Adrenal gland (tissue), 19 donors: ENCODE results near the gene CASP10. TPM values are rescaled to one million over a fixed set of nuclear protein-coding genes. Genes with fewer than 3 reads are reported as not detected.

Experiments
- DNase-seq, 7 donors: peaks; one replicate each; pipeline ENCODE4 v3.0.0-alpha.2; 2019 to 2020
- H3K27ac ChIP-seq, 5 donors: fragments of 200-600 bp; sonication (generic) in 4 of 5; 1 replicate in 3 of 5; 2 replicates in 2 of 5; pipeline versions ENCODE4 v1.5.1 to v1.8.0; 2016 to 2020; ENCODE audit warnings: mild to moderate bottlenecking in 1 of 5
- H3K27me3 ChIP-seq: fragments of 200-600 bp; 2 replicates; pipeline ENCODE4 v1.8.0; 2021
- H3K36me3 ChIP-seq, 2 donors: fragments of 200-600 bp; replicated peaks in 1 of 2; 1 replicate in 1 of 2; 2 replicates in 1 of 2; pipeline versions ENCODE4 v1.5.1 to v1.8.0; 2018 to 2022
- H3K4me1 ChIP-seq, 2 donors: fragments of 200-600 bp; replicated peaks in 1 of 2; 1 replicate in 1 of 2; 2 replicates in 1 of 2; pipeline versions ENCODE4 v1.5.1 to v1.8.0; 2018 to 2021
- H3K4me3 ChIP-seq, 4 donors: fragments of 200-600 bp; sonication (generic) in 3 of 4; one replicate each; pipeline ENCODE4 v1.5.1; 2016 to 2018
- H3K9me3 ChIP-seq, 3 donors: fragments of 200-600 bp; sonication (generic) in 1 of 3; replicated peaks in 1 of 3; 1 replicate in 2 of 3; 2 replicates in 1 of 3; pipeline versions ENCODE4 v1.5.1 to v1.8.0; 2016 to 2021
- POLR2A ChIP-seq, 2 donors: fragments of 450-650 bp; IDR thresholded peaks; one replicate each; pipeline ENCODE4 v1.6.1; 2017; ENCODE audit warnings: antibody characterized with exemption in 2 of 2, mild to moderate bottlenecking in 2 of 2, moderate library complexity in 1 of 2
- WGBS, 4 donors: extraction: QIAGEN DNeasy Blood & Tissue Kit in 2 of 4; methylation state at CpG; one replicate each; pipeline versions ENCODE4 v1.1.5 to v1.1.7; 2013 to 2017; 5-methylcytosine and 5-hydroxymethylcytosine counted together
- intact Hi-C, 2 donors: fragments of 100-400 bp; cut with DNase I; formaldehyde crosslinking; loops; one replicate each; pipeline versions ENCODE4 v1.14.1 to v1.15.0; 2022 to 2023
- long read RNA-seq, 10 donors: library from polyadenylated mRNA in 3 of 10; unstranded in 2 of 10; stranded (forward) in 1 of 10; transcript quantifications; one replicate each; pipeline ENCODE4 v2.0.0 and lab custom pipeline, GENCODE V29; 2021 to 2026
- polyA plus RNA-seq, 3 donors: library from polyadenylated mRNA; stranded (reverse); fragments of 200-250 nt in 2 of 3; fragments of 350-450 nt in 1 of 3; fragmentation: Illumina TruSeq in 1 of 3; extraction: RNeasy Lipid Tissue Mini Kit (QIAGEN cat#74804) in 1 of 3; gene quantifications; one replicate each; pipeline ENCODE4 v1.2.3, GENCODE V29; 2013 to 2014
- total RNA-seq, 9 donors: library from RNA; depleted of rRNA in 4 of 9; stranded (reverse); fragments of >200 nt in 4 of 9; fragments of 120-200 nt in 1 of 9; fragmentation: NEBNext Ultra II Directional in 1 of 9; extraction: Animal tissue kit (Norgen Biotek cat#: 25700) in 1 of 9; gene quantifications; one replicate each; pipeline versions ENCODE4 v1.1.0 to v1.2.4, GENCODE V29; 2013 to 2023
- TF ChIP-seq, protein P1 (sequence below), 6 experiments: fragments of 450-650 bp in 4 of 6; fragments of 200-600 bp in 2 of 6; sonication (generic) in 1 of 6; IDR thresholded peaks; 1 replicate in 5 of 6; 2 replicates in 1 of 6; pipeline versions ENCODE4 v1.5.1 to v1.8.0; 2016 to 2021; ENCODE audit warnings: antibody characterized with exemption in 6 of 6, mild to moderate bottlenecking in 2 of 6, moderate library complexity in 1 of 6
- donor health status: healthy with polysubstance abuse.
- donor health status: Bipolar disorder and iron deficiency.
- donor health status: DM: yes; HTN: yes; CAD: no.
- donor health status: DM: no; HTN: no; CAD: no.
- donor health status: DM: no; HTN: no; CAD: no.
- donor health status: DM: yes; HTN: yes; CAD: no.

Gene CASP10
- 10 to 100 TPM in 1 of 9 donors, 1 to 10 TPM in 8; 3.3 to 12.8 (median 5.4) TPM for total RNA-seq
- polyA plus RNA-seq, result 1 to 10 TPM; 2.5 to 4.7 (median 2.5) TPM
- long read RNA-seq, donor 1, full-length matches to known transcripts, result 1 of 1 reads
- long read RNA-seq, donor 1, partial matches to known transcripts, result 0 of 1 reads
- long read RNA-seq, donor 1, other reads (novel, unspliced or antisense), result 0 of 1 reads
- long read RNA-seq, donor 2, full-length matches to known transcripts, result 1 of 1 reads
- long read RNA-seq, donor 2, partial matches to known transcripts, result 0 of 1 reads
- long read RNA-seq, donor 2, other reads (novel, unspliced or antisense), result 0 of 1 reads
- long read RNA-seq, donor 3, partial matches to known transcripts, result 0 of 1 reads
- long read RNA-seq, donor 3, other reads (novel, unspliced or antisense), result 0 of 1 reads
- long read RNA-seq, donor 4, full-length matches to known transcripts, result 1 of 1 reads
- long read RNA-seq, donor 4, partial matches to known transcripts, result 0 of 1 reads
- long read RNA-seq, donor 4, other reads (novel, unspliced or antisense), result 0 of 1 reads
- long read RNA-seq, donor 5, full-length matches to known transcripts, result 6 of 13 reads
- long read RNA-seq, donor 5, partial matches to known transcripts, result 1 of 13 reads
- long read RNA-seq, donor 5, other reads (novel, unspliced or antisense), result 6 of 13 reads
- long read RNA-seq, donor 6, partial matches to known transcripts, result 1 of 6 reads
- long read RNA-seq, donor 6, other reads (novel, unspliced or antisense), result 4 of 6 reads
- long read RNA-seq, donor 7, result 0 reads
- long read RNA-seq, donor 8, partial matches to known transcripts, result 0 of 2 reads
- long read RNA-seq, donor 8, other reads (novel, unspliced or antisense), result 0 of 2 reads
- long read RNA-seq, donor 9, full-length matches to known transcripts, result 1 of 1 reads
- long read RNA-seq, donor 9, partial matches to known transcripts, result 0 of 1 reads
- long read RNA-seq, donor 9, other reads (novel, unspliced or antisense), result 0 of 1 reads
- long read RNA-seq, donor 10, result 0 reads

DNA sequence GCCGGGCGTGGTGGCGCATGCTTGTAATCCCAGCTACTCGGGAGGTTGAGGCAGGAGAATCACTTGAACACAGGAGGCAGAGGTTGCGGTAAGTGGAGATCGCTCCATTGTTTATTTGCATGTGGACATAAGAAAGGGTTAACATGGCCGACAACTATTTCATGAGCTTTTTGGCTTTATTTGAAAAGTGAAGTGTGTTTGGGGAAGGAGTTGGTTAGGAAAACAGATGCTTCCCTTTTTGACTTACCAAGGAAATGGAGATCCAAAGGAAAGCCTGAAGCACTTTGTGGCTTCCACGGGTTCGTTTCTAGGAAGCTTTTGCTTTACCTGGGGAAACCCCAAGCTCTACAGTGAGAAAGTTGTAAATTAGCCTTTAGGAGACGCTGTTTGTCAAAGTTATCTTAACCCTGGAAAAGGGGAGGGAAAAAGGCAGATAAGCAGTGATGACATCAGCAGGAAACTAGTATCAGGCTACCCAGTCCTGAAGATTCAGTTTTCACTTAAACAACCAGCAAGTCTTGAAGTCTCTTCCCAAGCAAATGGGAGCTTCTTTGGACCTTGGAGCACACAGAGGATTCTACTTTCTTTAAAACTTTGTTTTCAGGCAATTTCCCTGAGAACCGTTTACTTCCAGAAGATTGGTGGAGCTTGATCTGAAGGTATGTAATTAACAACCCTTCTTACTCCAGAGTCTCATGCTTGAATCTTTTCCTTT, at the start of gene CASP10:
CASP10 (plus strand) TSS at position 492 of the 715 bp plus-strand sequence. CDS start 2,637 bp downstream, outside the sequence.
- intact Hi-C loops, result loop anchor here in 1 of 2 donors (5.0 kb wide), 1 partner anchor 49 kb away; no protein-coding TSS in a partner anchor
- Histone ChIP-seq H3K36me3 (no peaks in the 10 kb centered on the region), H3K4me3 (peak within 1 kb of the TSS; percentile 11 to 60 (median 25)), H3K27ac (peak within 1 kb of the TSS in 4 of 5 donors; percentile 28 to 61 (median 40)), H3K9me3 (no peaks in the 10 kb centered on the region), H3K4me1 (peaks cover 0 to 5% of the 10 kb centered on the region in 2 donors), H3K27me3 (no peaks in the 10 kb centered on the region)
- TF ChIP-seq, protein P1, sequence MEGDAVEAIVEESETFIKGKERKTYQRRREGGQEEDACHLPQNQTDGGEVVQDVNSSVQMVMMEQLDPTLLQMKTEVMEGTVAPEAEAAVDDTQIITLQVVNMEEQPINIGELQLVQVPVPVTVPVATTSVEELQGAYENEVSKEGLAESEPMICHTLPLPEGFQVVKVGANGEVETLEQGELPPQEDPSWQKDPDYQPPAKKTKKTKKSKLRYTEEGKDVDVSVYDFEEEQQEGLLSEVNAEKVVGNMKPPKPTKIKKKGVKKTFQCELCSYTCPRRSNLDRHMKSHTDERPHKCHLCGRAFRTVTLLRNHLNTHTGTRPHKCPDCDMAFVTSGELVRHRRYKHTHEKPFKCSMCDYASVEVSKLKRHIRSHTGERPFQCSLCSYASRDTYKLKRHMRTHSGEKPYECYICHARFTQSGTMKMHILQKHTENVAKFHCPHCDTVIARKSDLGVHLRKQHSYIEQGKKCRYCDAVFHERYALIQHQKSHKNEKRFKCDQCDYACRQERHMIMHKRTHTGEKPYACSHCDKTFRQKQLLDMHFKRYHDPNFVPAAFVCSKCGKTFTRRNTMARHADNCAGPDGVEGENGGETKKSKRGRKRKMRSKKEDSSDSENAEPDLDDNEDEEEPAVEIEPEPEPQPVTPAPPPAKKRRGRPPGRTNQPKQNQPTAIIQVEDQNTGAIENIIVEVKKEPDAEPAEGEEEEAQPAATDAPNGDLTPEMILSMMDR (IDR thresholded peaks at IDR 0.05), result peak in 5 of 6 experiments; percentile 36 to 54 (median 42)
- TF ChIP-seq POLR2A (IDR thresholded peaks at IDR 0.05), result peak; percentile 13 to 36
- no peak for DNase-seq
- WGBS, 4 donors, result 35 to 43% (median 41%) methylated on average over 11 of the region's 11 CpGs

- peaks cover 0 to 57% of the 10 kb centered on the region in 2 donors for H3K36me3 ChIP-seq
- H3K4me1 ChIP-seq, result peaks cover 37 to 59% of the 10 kb centered on the region in 2 donors
- TF ChIP-seq POLR2A (IDR thresholded peaks at IDR 0.05), result no peak
- TF ChIP-seq, protein P1 (IDR thresholded peaks at IDR 0.05), result no peak
- H3K27ac ChIP-seq, result peak overlapping the region in 4 of 5 donors; percentile 3 to 66 (median 65)
- no peak for DNase-seq
- 23 to 45% (median 33%) methylated on average over 4 of the region's 4 CpGs for WGBS, 4 donors
- intact Hi-C loops, result no loop called here
- H3K4me3 ChIP-seq, result no peak overlapping the region
- no peaks in the 10 kb centered on the region for H3K27me3 ChIP-seq
- no peaks in the 10 kb centered on the region for H3K9me3 ChIP-seq
Observed at GRCh38 chr2:201135386-201135785, 47.6 kb upstream of the CASP10 start.

DNA sequence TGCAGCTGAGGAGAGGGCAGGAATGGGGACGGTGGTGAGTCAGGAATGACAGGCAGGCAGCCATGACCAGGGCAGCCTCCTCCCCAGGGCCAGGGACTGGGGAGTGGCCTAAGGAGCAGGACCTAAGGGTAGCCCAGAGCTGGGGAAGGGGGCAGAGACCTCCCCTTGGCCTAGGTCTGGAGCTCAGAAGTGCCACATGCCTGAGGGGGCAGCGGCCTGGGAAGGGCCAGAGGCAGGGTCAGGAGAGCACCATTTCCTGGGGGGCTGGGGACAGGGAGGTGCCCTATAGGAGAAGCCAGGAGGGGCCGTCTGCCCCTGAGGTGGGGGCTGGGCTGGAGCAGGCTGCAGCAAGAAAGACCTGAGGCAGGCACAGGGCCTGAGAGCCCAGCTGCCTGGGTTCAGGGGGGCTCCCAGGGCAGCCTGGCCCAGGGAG, 46.0 kb upstream of the CASP10 start:
- H3K36me3 ChIP-seq, result peaks cover 0 to 71% of the 10 kb centered on the region in 2 donors
- peak overlapping the region in 2 of 5 donors; percentile 31 to 66 for H3K27ac ChIP-seq
- WGBS, 4 donors, result 31 to 75% (median 64%) methylated on average over 1 to 3 of the region's 3 CpGs
- H3K27me3 ChIP-seq, result no peaks in the 10 kb centered on the region
- intact Hi-C loops, result no loop called here
- H3K4me1 ChIP-seq, result peaks cover 22 to 43% of the 10 kb centered on the region in 2 donors
- no peaks in the 10 kb centered on the region for H3K9me3 ChIP-seq
- peak in 3 of 7 donors; percentile 49 to 63 (median 55) for DNase-seq
- H3K4me3 ChIP-seq, result no peak overlapping the region
- TF ChIP-seq POLR2A (IDR thresholded peaks at IDR 0.05), result no peak
- TF ChIP-seq, protein P1 (IDR thresholded peaks at IDR 0.05), result no peak
